GM23338 (cell line): Measurements from ENCODE around the gene LST1. TPM values are rescaled to one million over a fixed set of nuclear protein-coding genes. Genes with fewer than 3 reads are reported as not detected.

Experiments
- ATAC-seq: fragments of 200-7000 bp; cut with Tn5 transposase; 3 replicates; pipeline ENCODE4 v1.9.1; 2020
- DNase-seq: peaks from one replicate; pipeline ENCODE4 v3.0.0-alpha.2; 2015; ENCODE audit warnings: low spot score
- H2AFZ ChIP-seq: fragments of 200-600 bp; sonication (generic); 2 replicates; pipeline ENCODE4 v1.8.0; 2016; ENCODE audit warnings: antibody characterized with exemption, mild to moderate bottlenecking, moderate library complexity
- H3F3A ChIP-seq: fragments of 200-600 bp; sonication (generic); replicated peaks from 2 replicates; pipeline ENCODE4 v1.8.0; 2017; ENCODE audit warnings: antibody characterized with exemption, mixed run types, low read depth
- H3K27ac ChIP-seq: fragments of 200-600 bp; sonication (generic); 2 replicates; pipeline ENCODE4 v1.6.1; 2016; ENCODE audit warnings: low read depth
- H3K27me3 ChIP-seq: fragments of 200-600 bp; sonication (generic); 2 replicates; pipeline ENCODE4 v1.8.0; 2016; ENCODE audit warnings: mild to moderate bottlenecking, mixed run types, moderate library complexity; ENCODE audit not compliant: insufficient read depth
- H3K36me3 ChIP-seq: fragments of 200-600 bp; sonication (generic); 2 replicates; pipeline ENCODE4 v1.8.0; 2016; ENCODE audit warnings: mild to moderate bottlenecking; ENCODE audit not compliant: insufficient read depth
- H3K4me1 ChIP-seq: fragments of 200-600 bp; sonication (generic); 2 replicates; pipeline ENCODE4 v1.8.0; 2016; ENCODE audit warnings: mild to moderate bottlenecking, moderate library complexity; ENCODE audit not compliant: insufficient read depth
- H3K4me2 ChIP-seq: fragments of 200-600 bp; sonication (generic); 2 replicates; pipeline ENCODE4 v1.7.1; 2017; ENCODE audit warnings: mixed run types
- H3K4me3 ChIP-seq: fragments of 200-600 bp; sonication (generic); 2 replicates; pipeline ENCODE4 v1.6.1; 2016; ENCODE audit warnings: mixed run types
- H3K79me2 ChIP-seq: fragments of 200-600 bp; sonication (generic); replicated peaks from 2 replicates; pipeline ENCODE4 v1.8.0; 2017; ENCODE audit warnings: mild to moderate bottlenecking; ENCODE audit not compliant: insufficient read depth
- H3K9me2 ChIP-seq: fragments of 200-600 bp; sonication (generic); 2 replicates; pipeline ENCODE4 v1.8.0; 2017; ENCODE audit not compliant: insufficient read depth
- H4K20me1 ChIP-seq: fragments of 200-600 bp; sonication (generic); replicated peaks from 2 replicates; pipeline ENCODE4 v1.8.0; 2017; ENCODE audit warnings: mild to moderate bottlenecking; ENCODE audit not compliant: insufficient read depth
- H3K27ac Mint-ChIP-seq: 2 replicates; pipeline ENCODE4 v1.8.0; 2020; ENCODE audit warnings: inconsistent platforms, mild to moderate bottlenecking, moderate library complexity, mixed read lengths
- H3K27me3 Mint-ChIP-seq: 3 replicates; pipeline ENCODE4 v1.8.0; 2022; ENCODE audit warnings: low read depth, mild to moderate bottlenecking, moderate library complexity, mixed read lengths, inconsistent platforms; ENCODE audit not compliant: insufficient read depth, poor library complexity
- H3K36me3 Mint-ChIP-seq: 3 replicates; pipeline ENCODE4 v1.8.0; 2021; ENCODE audit warnings: low read depth, mild to moderate bottlenecking, inconsistent platforms, moderate library complexity, mixed read lengths
- H3K4me1 Mint-ChIP-seq: 3 replicates; pipeline ENCODE4 v1.8.0; 2020; ENCODE audit warnings: mild to moderate bottlenecking, inconsistent platforms, mixed read lengths
- H3K4me3 Mint-ChIP-seq: 3 replicates; pipeline ENCODE4 v1.8.0; 2021; ENCODE audit warnings: moderate library complexity, mild to moderate bottlenecking, inconsistent platforms, mixed read lengths
- H3K9me3 Mint-ChIP-seq: 3 replicates; pipeline ENCODE4 v1.8.0; 2020; ENCODE audit warnings: moderate library complexity, mild to moderate bottlenecking, inconsistent platforms, mixed read lengths
- CREB1 ChIP-seq: fragments of 250-450 bp; sonication (Bioruptor Pico); IDR thresholded peaks from 2 replicates; pipeline ENCODE4 v1.5.0; 2020; ENCODE audit warnings: low read depth, mild to moderate bottlenecking, moderate library complexity
- EZH2 ChIP-seq: fragments of 200-600 bp; sonication (generic); IDR thresholded peaks from one replicate; pipeline ENCODE4 v1.8.0; 2017; ENCODE audit warnings: antibody characterized with exemption, mild to moderate bottlenecking, low read depth; ENCODE audit not compliant: unreplicated experiment
- EZH2phosphoT487 ChIP-seq: fragments of 200-600 bp; sonication (generic); IDR thresholded peaks from one replicate; pipeline ENCODE4 v1.8.1; 2018; ENCODE audit warnings: antibody characterized with exemption; ENCODE audit not compliant: unreplicated experiment
- JUNB ChIP-seq: IDR thresholded peaks from one replicate; pipeline ENCODE4 v1.6.1; 2016; ENCODE audit warnings: antibody characterized with exemption; ENCODE audit not compliant: unreplicated experiment
- NANOG ChIP-seq: IDR thresholded peaks from 2 replicates; pipeline ENCODE4 v1.6.1; 2016; ENCODE audit warnings: antibody characterized with exemption, borderline replicate concordance
- POLR2AphosphoS5 ChIP-seq: IDR thresholded peaks from 2 replicates; pipeline ENCODE4 v1.6.1; 2016; ENCODE audit warnings: antibody characterized with exemption, low read depth
- STAT1 ChIP-seq: IDR thresholded peaks from one replicate; pipeline ENCODE4 v1.6.1; 2016; ENCODE audit warnings: antibody characterized with exemption; ENCODE audit not compliant: unreplicated experiment
- ZNF114 ChIP-seq: fragments of 250-450 bp; sonication (Bioruptor Pico); IDR thresholded peaks from 2 replicates; pipeline ENCODE4 v1.5.0; 2020; ENCODE audit warnings: mild to moderate bottlenecking, moderate library complexity
- ZNF331 ChIP-seq: fragments of 250-450 bp; sonication (Bioruptor Pico); IDR thresholded peaks from 2 replicates; pipeline ENCODE4 v1.5.0; 2020; ENCODE audit warnings: low read depth, mild to moderate bottlenecking, moderate library complexity
- ZNF462 ChIP-seq: fragments of 250-450 bp; sonication (Bioruptor Pico); IDR thresholded peaks from 2 replicates; pipeline ENCODE4 v1.5.0; 2020; ENCODE audit warnings: mild to moderate bottlenecking, moderate library complexity
- polyA plus RNA-seq: library from polyadenylated mRNA; unstranded; fragments of >200 nt; fragmentation: Nextera tagmentation; extraction: Ambion mirVana; gene quantifications from 2 replicates; pipeline ENCODE4 v1.2.1, GENCODE V29; 2016
- total RNA-seq: library from RNA; depleted of rRNA; stranded (reverse); fragments of >200 nt; shearing (Covaris generic); gene quantifications from 2 replicates; pipeline ENCODE4 v1.2.3, GENCODE V29; 2014
- TF ChIP-seq, protein P1 (sequence below), 2 experiments: fragments of 200-600 bp in 1 of 2; sonication (generic) in 1 of 2; conservative IDR thresholded peaks; 2 replicates each; pipeline versions ENCODE4 v1.5.1 to v1.6.1; 2016 to 2017; ENCODE audit warnings: antibody characterized with exemption in 2 of 2, low read depth in 2 of 2, mild to moderate bottlenecking in 2 of 2, moderate library complexity in 1 of 2
- TF ChIP-seq, protein P2 (sequence below): IDR thresholded peaks from 2 replicates; pipeline ENCODE4 v1.6.1; 2016; ENCODE audit warnings: antibody characterized with exemption

LST1 gene
- total and polyA plus RNA-seq, 2 experiments from 2014 or later: 0.37 TPM; not detected in 1

DNA sequence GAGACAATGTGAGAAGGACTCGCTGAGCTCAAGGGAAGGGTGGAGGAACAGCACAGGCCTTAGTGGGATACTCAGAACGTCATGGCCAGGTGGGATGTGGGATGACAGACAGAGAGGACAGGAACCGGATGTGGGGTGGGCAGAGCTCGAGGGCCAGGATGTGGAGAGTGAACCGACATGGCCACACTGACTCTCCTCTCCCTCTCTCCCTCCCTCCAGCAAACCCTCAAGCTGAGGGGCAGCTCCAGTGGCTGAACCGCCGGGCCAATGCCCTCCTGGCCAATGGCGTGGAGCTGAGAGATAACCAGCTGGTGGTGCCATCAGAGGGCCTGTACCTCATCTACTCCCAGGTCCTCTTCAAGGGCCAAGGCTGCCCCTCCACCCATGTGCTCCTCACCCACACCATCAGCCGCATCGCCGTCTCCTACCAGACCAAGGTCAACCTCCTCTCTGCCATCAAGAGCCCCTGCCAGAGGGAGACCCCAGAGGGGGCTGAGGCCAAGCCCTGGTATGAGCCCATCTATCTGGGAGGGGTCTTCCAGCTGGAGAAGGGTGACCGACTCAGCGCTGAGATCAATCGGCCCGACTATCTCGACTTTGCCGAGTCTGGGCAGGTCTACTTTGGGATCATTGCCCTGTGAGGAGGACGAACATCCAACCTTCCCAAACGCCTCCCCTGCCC, 9.0 kb upstream of the LST1 start:
- Mint-ChIP-seq H3K4me1 (peaks cover 27% of the 10 kb centered on the region), H3K9me3 (peaks cover 3% of the 10 kb centered on the region; the same call in 2 of the 3 replicates), H3K36me3 (no peaks in the 10 kb centered on the region; the same call in 2 of the 3 replicates), H3K27me3 (peaks cover 40% of the 10 kb centered on the region), H3K27ac (no peak overlapping the region), H3K4me3 (no peak overlapping the region)
- H2AFZ ChIP-seq: no peak overlapping the region
- no peaks in the 10 kb centered on the region for H3F3A ChIP-seq
- no peaks in the 10 kb centered on the region for H3K36me3 ChIP-seq
- no peaks in the 10 kb centered on the region for H3K79me2 ChIP-seq
- no peak overlapping the region for H3K4me2 ChIP-seq
- no peaks in the 10 kb centered on the region for H4K20me1 ChIP-seq
- no peak overlapping the region for H3K4me3 ChIP-seq
- TF ChIP-seq EZH2phosphoT487: no peak
- no peak for TF ChIP-seq JUNB
- TF ChIP-seq CREB1 (CRISPR knock-in tag): no peak
- TF ChIP-seq, protein P1, sequence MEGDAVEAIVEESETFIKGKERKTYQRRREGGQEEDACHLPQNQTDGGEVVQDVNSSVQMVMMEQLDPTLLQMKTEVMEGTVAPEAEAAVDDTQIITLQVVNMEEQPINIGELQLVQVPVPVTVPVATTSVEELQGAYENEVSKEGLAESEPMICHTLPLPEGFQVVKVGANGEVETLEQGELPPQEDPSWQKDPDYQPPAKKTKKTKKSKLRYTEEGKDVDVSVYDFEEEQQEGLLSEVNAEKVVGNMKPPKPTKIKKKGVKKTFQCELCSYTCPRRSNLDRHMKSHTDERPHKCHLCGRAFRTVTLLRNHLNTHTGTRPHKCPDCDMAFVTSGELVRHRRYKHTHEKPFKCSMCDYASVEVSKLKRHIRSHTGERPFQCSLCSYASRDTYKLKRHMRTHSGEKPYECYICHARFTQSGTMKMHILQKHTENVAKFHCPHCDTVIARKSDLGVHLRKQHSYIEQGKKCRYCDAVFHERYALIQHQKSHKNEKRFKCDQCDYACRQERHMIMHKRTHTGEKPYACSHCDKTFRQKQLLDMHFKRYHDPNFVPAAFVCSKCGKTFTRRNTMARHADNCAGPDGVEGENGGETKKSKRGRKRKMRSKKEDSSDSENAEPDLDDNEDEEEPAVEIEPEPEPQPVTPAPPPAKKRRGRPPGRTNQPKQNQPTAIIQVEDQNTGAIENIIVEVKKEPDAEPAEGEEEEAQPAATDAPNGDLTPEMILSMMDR (conservative IDR thresholded peaks at IDR 0.05; ENCODE audit: low read depth in 2 of 2): no peak
- no peak for TF ChIP-seq ZNF114
- TF ChIP-seq STAT1: no peak
- TF ChIP-seq ZNF331: no peak
- TF ChIP-seq, protein P2, sequence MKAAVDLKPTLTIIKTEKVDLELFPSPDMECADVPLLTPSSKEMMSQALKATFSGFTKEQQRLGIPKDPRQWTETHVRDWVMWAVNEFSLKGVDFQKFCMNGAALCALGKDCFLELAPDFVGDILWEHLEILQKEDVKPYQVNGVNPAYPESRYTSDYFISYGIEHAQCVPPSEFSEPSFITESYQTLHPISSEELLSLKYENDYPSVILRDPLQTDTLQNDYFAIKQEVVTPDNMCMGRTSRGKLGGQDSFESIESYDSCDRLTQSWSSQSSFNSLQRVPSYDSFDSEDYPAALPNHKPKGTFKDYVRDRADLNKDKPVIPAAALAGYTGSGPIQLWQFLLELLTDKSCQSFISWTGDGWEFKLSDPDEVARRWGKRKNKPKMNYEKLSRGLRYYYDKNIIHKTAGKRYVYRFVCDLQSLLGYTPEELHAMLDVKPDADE: no peak
- TF ChIP-seq POLR2AphosphoS5: no peak
- no peak for TF ChIP-seq ZNF462
- no peak for TF ChIP-seq EZH2
- TF ChIP-seq NANOG: no peak
- no peak for DNase-seq
- peaks cover 4% of the 10 kb centered on the region; the same call in 1 of the 2 replicates for H3K4me1 ChIP-seq
- no peak for ATAC-seq
- no peaks in the 10 kb centered on the region for H3K9me2 ChIP-seq
- H3K27ac ChIP-seq: no peak overlapping the region
- peaks cover 18% of the 10 kb centered on the region for H3K27me3 ChIP-seq
